ENCODE results near the gene KPNA3. TPM values are rescaled to one million over a fixed set of nuclear protein-coding genes. Genes with fewer than 3 reads are reported as not detected.
"Not testable (repeated sequence)": the region's sequence is repeated elsewhere in the genome, so short reads cannot be mapped to it uniquely, and the experiment has no call there.

KPNA3 gene
- polyA plus RNA-seq, 4 donors, result 14.3 to 24.5 (median 15.0) TPM

GRCh38 chr13:49816047-49816446, 23.6 kb upstream of the KPNA3 start:
- H3K9me3 ChIP-seq (ENCODE audit: control insufficient read depth in 2 of 2, insufficient read depth in 1 of 2, low read depth in 1 of 2, low read length in 1 of 2); H3K36me3 ChIP-seq (ENCODE audit: control insufficient read depth in 3 of 3, insufficient read depth in 2 of 3, low read depth in 1 of 3, low read length in 3 of 3); H3K27ac ChIP-seq (ENCODE audit: low read depth in 1 of 3, low read length in 2 of 3); H3K4me3 ChIP-seq (ENCODE audit: low read depth in 1 of 3, low read length in 3 of 3); H3K27me3 ChIP-seq (ENCODE audit: control insufficient read depth in 3 of 3, insufficient read depth in 3 of 3, low read length in 3 of 3); DNase-seq; FAIRE-seq: not testable (repeated sequence)
- 89 to 96% (median 95%) methylated on average over 4 of the region's 4 CpGs for WGBS, 3 donors
- H3K4me1 ChIP-seq (ENCODE audit: control insufficient read depth in 3 of 3, insufficient read depth in 2 of 3, low read depth in 1 of 3, low read length in 2 of 3), result peaks cover 0 to 15% (median 0%) of the 10 kb centered on the region in 3 donors

GRCh38 chr13:49814551-49815270, 22.2 kb upstream of the KPNA3 start:
- WGBS, 3 donors, result 80 to 85% (median 82%) methylated on average over 7 of the region's 7 CpGs

GRCh38 chr13:49812812-49813211, 20.3 kb upstream of the KPNA3 start:
- Histone ChIP-seq H3K9me3 (ENCODE audit: control insufficient read depth in 2 of 2, insufficient read depth in 1 of 2, low read depth in 1 of 2, low read length in 1 of 2) (peaks cover 0 to 6% of the 10 kb centered on the region in 2 donors), H3K27ac (ENCODE audit: low read depth in 1 of 3, low read length in 2 of 3) (no peak overlapping the region), H3K4me1 (ENCODE audit: control insufficient read depth in 3 of 3, insufficient read depth in 2 of 3, low read depth in 1 of 3, low read length in 2 of 3) (peaks cover 0 to 18% (median 2%) of the 10 kb centered on the region in 3 donors), H3K36me3 (ENCODE audit: control insufficient read depth in 3 of 3, insufficient read depth in 2 of 3, low read depth in 1 of 3, low read length in 3 of 3) (no peaks in the 10 kb centered on the region), H3K4me3 (ENCODE audit: low read depth in 1 of 3, low read length in 3 of 3) (no peak overlapping the region), H3K27me3 (ENCODE audit: control insufficient read depth in 3 of 3, insufficient read depth in 3 of 3, low read length in 3 of 3) (no peaks in the 10 kb centered on the region)
- WGBS, 3 donors, result 44 to 58% (median 54%) methylated on average over 4 of the region's 4 CpGs
- DNase-seq, result no peak
- FAIRE-seq, result no peak

More at GRCh38 chr13:49814551-49815270, 22.2 kb upstream of the KPNA3 start:
- FAIRE-seq (no peak), DNase-seq (no peak)
- peaks cover 0 to 3% of the 10 kb centered on the region in 2 donors for H3K9me3 ChIP-seq (ENCODE audit: control insufficient read depth in 2 of 2, insufficient read depth in 1 of 2, low read depth in 1 of 2, low read length in 1 of 2)
- no peak overlapping the region for H3K4me3 ChIP-seq (ENCODE audit: low read depth in 1 of 3, low read length in 3 of 3)
- H3K27ac ChIP-seq (ENCODE audit: low read depth in 1 of 3, low read length in 2 of 3), result no peak overlapping the region
- H3K27me3 ChIP-seq (ENCODE audit: control insufficient read depth in 3 of 3, insufficient read depth in 3 of 3, low read length in 3 of 3), result no peaks in the 10 kb centered on the region
- H3K4me1 ChIP-seq (ENCODE audit: control insufficient read depth in 3 of 3, insufficient read depth in 2 of 3, low read depth in 1 of 3, low read length in 2 of 3), result peaks cover 0 to 17% (median 0%) of the 10 kb centered on the region in 3 donors
- no peaks in the 10 kb centered on the region for H3K36me3 ChIP-seq (ENCODE audit: control insufficient read depth in 3 of 3, insufficient read depth in 2 of 3, low read depth in 1 of 3, low read length in 3 of 3)

- no peak for DNase-seq
- H3K27me3 ChIP-seq (ENCODE audit: control insufficient read depth in 3 of 3, insufficient read depth in 3 of 3, low read length in 3 of 3), result no peaks in the 10 kb centered on the region
- no peak for FAIRE-seq
- H3K27ac ChIP-seq (ENCODE audit: low read depth in 1 of 3, low read length in 2 of 3), result peak overlapping the region in 1 of 3 donors; percentile 78
- H3K4me3 ChIP-seq (ENCODE audit: low read depth in 1 of 3, low read length in 3 of 3), result no peak overlapping the region
- H3K36me3 ChIP-seq (ENCODE audit: control insufficient read depth in 3 of 3, insufficient read depth in 2 of 3, low read depth in 1 of 3, low read length in 3 of 3), result no peaks in the 10 kb centered on the region
- H3K9me3 ChIP-seq (ENCODE audit: control insufficient read depth in 2 of 2, insufficient read depth in 1 of 2, low read depth in 1 of 2, low read length in 1 of 2), result peaks cover 0 to 6% of the 10 kb centered on the region in 2 donors
- H3K4me1 ChIP-seq (ENCODE audit: control insufficient read depth in 3 of 3, insufficient read depth in 2 of 3, low read depth in 1 of 3, low read length in 2 of 3), result peaks cover 0 to 18% (median 2%) of the 10 kb centered on the region in 3 donors
- 88 to 93% (median 92%) methylated on average over 4 of the region's 4 CpGs for WGBS, 3 donors
Observed at GRCh38 chr13:49811527-49811908, 19.0 kb upstream of the KPNA3 start.

GRCh38 chr13:49810567-49811526, 18.4 kb upstream of the KPNA3 start:
- Histone ChIP-seq H3K9me3 (ENCODE audit: control insufficient read depth in 2 of 2, insufficient read depth in 1 of 2, low read depth in 1 of 2, low read length in 1 of 2) (peaks cover 0 to 6% of the 10 kb centered on the region in 2 donors), H3K27ac (ENCODE audit: low read depth in 1 of 3, low read length in 2 of 3) (peak overlapping the region in 2 of 3 donors; percentile 35 to 78), H3K4me3 (ENCODE audit: low read depth in 1 of 3, low read length in 3 of 3) (no peak overlapping the region), H3K27me3 (ENCODE audit: control insufficient read depth in 3 of 3, insufficient read depth in 3 of 3, low read length in 3 of 3) (no peaks in the 10 kb centered on the region), H3K4me1 (ENCODE audit: control insufficient read depth in 3 of 3, insufficient read depth in 2 of 3, low read depth in 1 of 3, low read length in 2 of 3) (peaks cover 0 to 18% (median 2%) of the 10 kb centered on the region in 3 donors), H3K36me3 (ENCODE audit: control insufficient read depth in 3 of 3, insufficient read depth in 2 of 3, low read depth in 1 of 3, low read length in 3 of 3) (no peaks in the 10 kb centered on the region)
- DNase-seq (peak; percentile 61 to 81), FAIRE-seq (no peak)
- 39 to 58% (median 53%) methylated on average over 6 of the region's 6 CpGs for WGBS, 3 donors

- Histone ChIP-seq H3K9me3 (ENCODE audit: control insufficient read depth in 2 of 2, insufficient read depth in 1 of 2, low read depth in 1 of 2, low read length in 1 of 2) (peaks cover 0 to 6% of the 10 kb centered on the region in 2 donors), H3K27ac (ENCODE audit: low read depth in 1 of 3, low read length in 2 of 3) (no peak overlapping the region), H3K36me3 (ENCODE audit: control insufficient read depth in 3 of 3, insufficient read depth in 2 of 3, low read depth in 1 of 3, low read length in 3 of 3) (no peaks in the 10 kb centered on the region), H3K4me1 (ENCODE audit: control insufficient read depth in 3 of 3, insufficient read depth in 2 of 3, low read depth in 1 of 3, low read length in 2 of 3) (peaks cover 0 to 18% (median 2%) of the 10 kb centered on the region in 3 donors), H3K4me3 (ENCODE audit: low read depth in 1 of 3, low read length in 3 of 3) (no peak overlapping the region), H3K27me3 (ENCODE audit: control insufficient read depth in 3 of 3, insufficient read depth in 3 of 3, low read length in 3 of 3) (no peaks in the 10 kb centered on the region)
- no peak for DNase-seq
- no peak for FAIRE-seq
- WGBS, 3 donors, result 64% methylated on average over 6 of the region's 6 CpGs
Observed at GRCh38 chr13:49807681-49808080, 15.2 kb upstream of the KPNA3 start.

- FAIRE-seq (no peak), DNase-seq (no peak)
- H3K4me3 ChIP-seq (ENCODE audit: low read depth in 1 of 3, low read length in 3 of 3), result no peak overlapping the region
- peaks cover 0 to 12% (median 2%) of the 10 kb centered on the region in 3 donors for H3K4me1 ChIP-seq (ENCODE audit: control insufficient read depth in 3 of 3, insufficient read depth in 2 of 3, low read depth in 1 of 3, low read length in 2 of 3)
- H3K9me3 ChIP-seq (ENCODE audit: control insufficient read depth in 2 of 2, insufficient read depth in 1 of 2, low read depth in 1 of 2, low read length in 1 of 2), result peaks cover 0 to 6% of the 10 kb centered on the region in 2 donors
- no peak overlapping the region for H3K27ac ChIP-seq (ENCODE audit: low read depth in 1 of 3, low read length in 2 of 3)
- H3K36me3 ChIP-seq (ENCODE audit: control insufficient read depth in 3 of 3, insufficient read depth in 2 of 3, low read depth in 1 of 3, low read length in 3 of 3), result no peaks in the 10 kb centered on the region
- H3K27me3 ChIP-seq (ENCODE audit: control insufficient read depth in 3 of 3, insufficient read depth in 3 of 3, low read length in 3 of 3), result no peaks in the 10 kb centered on the region
- 38 to 57% (median 51%) methylated on average over 3 of the region's 3 CpGs for WGBS, 3 donors
Observed at GRCh38 chr13:49806126-49806536, 13.6 kb upstream of the KPNA3 start.

- not testable (repeated sequence) for H3K27ac ChIP-seq (ENCODE audit: low read depth in 1 of 3, low read length in 2 of 3); DNase-seq; H3K36me3 ChIP-seq (ENCODE audit: control insufficient read depth in 3 of 3, insufficient read depth in 2 of 3, low read depth in 1 of 3, low read length in 3 of 3); H3K9me3 ChIP-seq (ENCODE audit: control insufficient read depth in 2 of 2, insufficient read depth in 1 of 2, low read depth in 1 of 2, low read length in 1 of 2); H3K4me1 ChIP-seq (ENCODE audit: control insufficient read depth in 3 of 3, insufficient read depth in 2 of 3, low read depth in 1 of 3, low read length in 2 of 3); H3K4me3 ChIP-seq (ENCODE audit: low read depth in 1 of 3, low read length in 3 of 3); H3K27me3 ChIP-seq (ENCODE audit: control insufficient read depth in 3 of 3, insufficient read depth in 3 of 3, low read length in 3 of 3); FAIRE-seq
- 87 to 91% (median 89%) methylated on average over 9 to 10 of the region's 10 CpGs for WGBS, 3 donors
Observed at GRCh38 chr13:49803047-49803446, 10.6 kb upstream of the KPNA3 start.

All from small intestine (tissue), 7 donors.